ENCODE results near the gene EEIG1.

GRCh38 chr9:127980706-127981558, at the start of gene EEIG1:
- TF ChIP-seq CTCF (IDR thresholded peaks at IDR 0.05), result no peak
- peak; percentile 95 to 97 for TF ChIP-seq POLR2A (IDR thresholded peaks at IDR 0.05)
